Hippocampal formation (tissue), 2 donors: ENCODE data around the gene ZNF771.

Experiments
- DNase-seq, 2 donors: peaks; one replicate each; lab custom pipeline; 2025; lab: John Stamatoyannopoulos, UW

The ZNF771 gene

GRCh38 chr16:30398661-30399434 lies 8.6 kb upstream of the ZNF771 start:
- no peak for DNase-seq

- DNase-seq: no peak
These were observed 7.8 kb upstream of the ZNF771 start for GRCh38 chr16:30399435-30400186.

- DNase-seq: no peak
These were observed 5.5 kb upstream of the ZNF771 start for GRCh38 chr16:30401768-30402425.

- DNase-seq: no peak
These were observed 658 bp upstream of the ZNF771 start for GRCh38 chr16:30406795-30407101.

- no peak for DNase-seq
These were observed 563 bp downstream of the ZNF771 start for GRCh38 chr16:30407804-30408534.

GRCh38 chr16:30409125-30410060 lies 2.0 kb downstream of the ZNF771 start:
- peak; percentile 80 to 88 for DNase-seq

- no peak for DNase-seq
These were observed 5.9 kb downstream of the ZNF771 start for GRCh38 chr16:30413112-30413806.

- DNase-seq: no peak
These were observed 6.8 kb downstream of the ZNF771 start for GRCh38 chr16:30414159-30414558.

- DNase-seq: no peak
These were observed 8.7 kb downstream of the ZNF771 start for GRCh38 chr16:30416047-30416603.

GRCh38 chr16:30416624-30417528 lies 9.5 kb downstream of the ZNF771 start:
- no peak for DNase-seq

GRCh38 chr16:30417529-30418349 lies 10.3 kb downstream of the ZNF771 start:
- DNase-seq: peak; percentile 47 to 86

- DNase-seq: no peak
These were observed 11.2 kb downstream of the ZNF771 start for GRCh38 chr16:30418350-30419181.

- DNase-seq: no peak
These were observed 13.6 kb downstream of the ZNF771 start for GRCh38 chr16:30421010-30421409.

- no peak for DNase-seq
These were observed 20.6 kb downstream of the ZNF771 start for GRCh38 chr16:30428055-30428454.

- DNase-seq: no peak
These were observed 21.9 kb downstream of the ZNF771 start for GRCh38 chr16:30429418-30429677.

- peak; percentile 88 to 98 for DNase-seq
These were observed 22.4 kb downstream of the ZNF771 start, which contains the start of gene DCTPP1 for GRCh38 chr16:30429678-30430427. Gene DCTPP1, minus strand, starts transcription at chr16:30430030. Its CDS starts 50 bp downstream, at chr16:30429980.
